Kidney tubule cell (primary cell): Measurements from ENCODE around the gene OPCML.

Source experiments
- DNase-seq: peaks from one replicate; pipeline ENCODE4 v3.0.0-alpha.2; 2018; ENCODE audit warnings: low spot score

Gene OPCML

DNA sequence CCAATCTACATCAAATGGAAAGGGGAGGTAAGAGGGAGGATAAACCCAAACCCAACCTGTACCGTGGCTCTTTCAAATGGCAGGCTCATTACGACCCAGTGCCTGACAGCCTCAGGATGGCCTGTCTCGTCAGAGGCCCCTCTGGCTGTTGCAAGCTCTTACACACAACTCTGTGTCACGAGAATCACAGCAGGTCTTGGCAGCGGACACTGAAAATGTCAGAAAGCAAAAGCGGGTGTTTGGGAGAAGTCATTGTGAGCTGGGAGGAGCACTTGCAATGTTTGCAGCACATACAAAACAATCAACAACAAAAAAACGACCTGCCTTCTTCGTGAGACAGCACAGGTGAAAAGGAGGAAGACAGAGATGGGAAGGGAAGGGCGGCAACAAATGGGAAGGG is 248.1 kb downstream of the OPCML start:
- DNase-seq: no peak

DNA sequence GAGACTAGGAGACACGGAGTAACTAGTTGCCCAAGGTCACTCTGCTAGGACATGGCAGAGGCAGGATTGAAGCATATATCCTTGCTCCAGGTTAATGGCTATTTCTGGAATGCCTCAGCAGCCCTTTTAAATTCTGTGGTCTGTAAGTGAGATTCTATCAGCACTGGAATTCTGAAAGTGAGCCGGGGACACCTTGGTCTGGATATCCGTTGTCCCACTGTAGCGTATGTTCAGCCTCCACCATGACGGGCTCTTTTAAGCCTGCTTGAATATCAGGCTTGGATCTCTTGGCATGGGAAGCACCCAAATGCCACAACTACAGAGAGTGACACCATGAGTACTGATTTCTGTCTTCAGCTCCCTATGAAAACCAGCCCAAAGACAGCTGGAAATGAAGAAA is 254.4 kb downstream of the OPCML start:
- DNase-seq: no peak

DNA sequence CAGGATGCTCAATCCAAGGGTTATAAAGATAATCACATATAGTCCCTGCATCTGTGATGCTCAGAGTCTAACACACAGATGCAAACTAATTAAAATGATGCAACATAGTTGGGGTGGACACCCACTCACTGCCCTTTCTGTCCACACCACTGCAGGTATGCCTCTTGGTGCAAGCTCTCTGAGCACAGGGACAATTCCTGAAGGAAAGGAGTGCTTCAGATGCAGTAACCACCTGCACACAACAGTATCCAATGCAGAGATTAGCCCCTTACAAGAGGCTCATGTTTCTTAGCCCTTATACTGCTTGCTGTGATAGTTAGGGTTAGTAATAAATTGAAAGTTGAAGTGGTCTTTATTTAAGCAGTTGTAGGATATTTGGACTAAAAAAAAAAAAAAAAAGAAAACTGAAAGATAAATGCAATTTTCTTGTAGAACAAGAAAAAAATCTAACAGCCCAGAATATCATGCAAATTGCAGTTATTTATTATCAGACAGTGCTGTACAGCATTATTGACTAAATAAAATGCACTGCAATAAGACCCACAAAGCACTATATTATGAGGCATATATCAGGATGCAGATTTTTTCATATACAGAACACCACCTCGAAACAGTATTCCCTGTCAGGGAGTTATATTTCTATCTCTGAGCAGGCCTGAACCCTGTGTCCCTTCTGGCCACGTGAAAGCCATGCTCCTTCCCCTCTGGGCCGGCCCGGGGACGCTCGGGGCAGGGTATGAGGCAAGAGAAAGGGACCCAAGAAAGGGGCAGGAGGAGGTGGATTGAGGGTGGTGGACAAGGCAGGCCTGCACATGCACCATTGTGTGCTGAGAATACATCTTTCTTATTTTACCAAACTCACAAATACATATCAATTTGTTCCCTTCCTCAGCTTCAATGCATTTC is 260.2 kb downstream of the OPCML start:
- DNase-seq: no peak

DNA sequence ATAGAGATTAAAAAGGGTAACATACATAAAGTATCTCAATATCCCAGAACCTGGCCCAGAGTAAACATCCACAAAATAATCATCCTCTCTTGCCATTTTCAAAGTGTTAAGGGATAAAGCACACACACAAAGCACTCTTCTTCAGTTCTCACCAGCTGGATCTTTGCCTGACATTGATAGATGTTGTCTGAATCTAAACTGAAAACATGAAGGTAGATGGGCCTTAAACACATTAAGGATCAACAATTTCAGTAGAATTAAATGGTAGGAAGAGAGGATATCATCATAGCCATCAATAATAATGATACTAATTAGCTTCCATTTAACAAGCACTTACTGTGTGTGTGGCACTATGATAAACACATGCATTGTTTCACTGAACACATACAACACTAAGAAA is 261.1 kb downstream of the OPCML start:
- DNase-seq: no peak

DNA sequence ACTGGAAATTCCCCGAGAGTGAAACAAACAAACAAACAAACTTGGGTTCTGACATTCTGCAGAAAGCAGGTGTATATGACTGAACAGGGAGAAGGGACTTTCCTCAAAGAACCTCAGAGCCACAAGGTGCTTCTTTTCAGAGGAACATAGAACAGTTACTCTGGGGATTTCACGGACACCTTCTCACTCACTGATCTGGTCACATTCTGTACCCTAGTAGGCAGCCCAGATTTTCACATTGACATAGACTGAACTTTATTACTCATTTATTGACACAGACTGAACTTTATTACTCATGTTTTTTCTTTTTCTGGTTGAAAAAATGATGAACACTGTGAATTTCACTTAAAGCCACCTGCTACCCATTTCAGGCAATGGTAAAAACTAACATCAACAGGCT is 263.0 kb downstream of the OPCML start:
- no peak for DNase-seq

DNA sequence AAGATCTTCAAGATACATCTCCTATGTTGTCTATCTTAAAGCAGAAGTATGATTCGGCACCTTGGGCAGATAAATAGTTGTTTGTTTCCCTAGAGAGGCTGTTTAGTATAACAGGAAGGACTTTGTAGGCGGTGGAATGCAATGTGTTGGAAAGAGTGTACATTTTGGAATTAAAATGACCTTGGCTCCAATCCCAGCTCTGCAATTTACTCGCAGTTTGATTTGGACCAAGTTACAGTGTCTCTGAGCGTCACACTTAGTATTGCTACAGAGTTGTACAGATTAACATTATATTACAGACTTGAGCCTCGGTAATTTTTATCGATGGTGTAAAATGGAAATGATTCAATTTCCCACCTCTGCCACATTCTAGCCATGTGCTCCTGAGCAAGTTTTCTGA is 265.3 kb downstream of the OPCML start:
- DNase-seq: no peak

DNA sequence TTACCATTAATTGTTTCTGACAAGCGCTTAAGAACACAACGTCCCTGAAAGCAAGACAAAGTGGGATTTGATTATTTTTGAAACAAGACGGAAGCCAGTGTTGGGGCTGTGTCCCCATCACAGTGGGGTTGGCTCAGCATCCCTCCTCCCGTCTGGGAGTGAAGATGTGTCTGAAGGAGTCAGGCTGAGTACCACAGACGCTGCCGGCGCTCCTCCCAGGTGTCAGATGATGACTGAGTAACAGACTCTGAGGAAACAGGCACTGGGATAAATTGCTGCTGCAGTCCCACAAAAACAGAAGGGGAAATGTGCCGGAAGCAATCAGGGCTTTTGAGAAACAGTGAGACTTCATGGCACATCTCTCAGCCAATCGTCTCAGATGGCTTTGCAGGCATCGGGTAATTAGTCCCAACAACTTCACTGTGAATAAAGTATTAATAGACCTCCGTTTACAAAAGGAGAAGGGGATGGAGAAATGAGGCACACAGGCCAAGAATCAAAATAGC is 266.7 kb downstream of the OPCML start:
- no peak for DNase-seq

DNA sequence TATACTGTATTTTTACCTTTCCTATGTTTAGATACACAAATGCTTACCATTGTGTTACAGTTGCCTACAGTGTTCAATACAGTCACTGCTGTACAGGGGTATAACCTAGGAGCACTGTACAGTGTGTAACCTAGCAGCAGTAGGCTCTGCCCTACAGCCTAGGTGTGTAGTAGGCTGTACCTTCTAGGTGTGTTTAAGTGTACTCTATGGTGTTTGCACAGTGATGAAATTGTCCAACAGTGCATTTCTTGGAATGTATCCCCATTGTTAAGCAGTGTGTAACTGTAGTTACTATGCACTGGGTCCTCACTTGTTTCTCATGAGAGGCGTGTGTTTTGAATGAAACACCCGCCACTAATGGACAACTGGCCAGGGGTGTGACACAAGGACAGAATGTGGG is 269.0 kb downstream of the OPCML start:
- DNase-seq: no peak

DNA sequence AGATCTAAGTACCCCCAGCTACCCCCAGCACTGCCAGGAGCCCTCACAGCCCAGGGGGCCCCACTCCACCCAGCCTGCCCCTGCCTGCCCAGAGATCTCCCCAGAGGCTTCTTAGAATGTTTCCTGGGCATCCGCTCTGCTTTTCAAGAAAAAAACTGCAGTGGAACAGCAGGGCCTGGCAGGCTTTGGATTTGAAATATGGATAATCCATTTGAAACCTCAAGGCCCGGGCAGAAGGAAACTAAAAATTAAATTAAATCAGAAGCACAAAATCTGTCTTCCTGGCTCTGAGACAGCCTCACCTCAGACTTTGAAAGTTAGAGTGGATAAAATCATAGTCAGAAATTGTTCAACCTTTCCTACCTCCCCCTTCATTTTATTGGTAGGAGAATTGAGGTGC is 273.6 kb downstream of the OPCML start:
- DNase-seq: no peak

DNA sequence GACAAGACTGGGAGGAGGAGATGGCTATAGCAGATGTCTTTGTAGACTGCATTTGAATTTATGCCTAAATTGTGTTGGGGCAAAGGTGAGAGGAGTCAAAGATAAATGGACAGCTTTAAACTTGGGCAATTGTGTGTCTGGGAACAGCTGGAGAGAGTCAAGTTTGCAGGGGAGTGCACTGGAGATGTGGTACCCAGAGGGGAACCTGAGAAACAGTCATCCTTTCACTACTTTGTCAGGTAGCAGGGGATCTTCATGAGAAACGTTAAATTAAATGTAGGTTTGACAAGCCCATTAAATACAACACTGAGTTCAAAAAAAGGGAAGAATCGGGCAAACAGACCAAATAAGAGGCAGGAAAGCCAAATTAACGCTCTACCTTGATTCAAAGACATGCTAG is 277.7 kb downstream of the OPCML start:
- no peak for DNase-seq

DNA sequence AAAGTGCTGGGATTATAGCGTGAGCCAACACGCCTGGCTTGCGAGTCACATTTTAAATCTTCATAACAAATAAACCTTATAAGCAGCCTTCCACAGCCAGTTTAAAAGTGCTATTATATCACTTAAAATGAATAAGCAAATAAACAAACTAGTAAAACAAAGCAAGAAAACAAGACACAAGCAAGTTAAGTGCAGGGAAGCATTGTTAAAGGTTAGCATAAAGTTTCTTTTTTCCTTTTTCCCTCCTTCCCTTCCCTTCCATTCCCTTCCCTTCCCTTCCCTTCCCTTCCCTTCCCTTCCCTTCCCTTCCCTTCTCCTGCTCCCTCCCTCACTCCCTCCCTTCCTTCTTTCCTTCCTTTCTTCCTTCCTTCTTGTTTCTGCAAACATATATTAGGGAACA is 278.7 kb downstream of the OPCML start:
- no peak for DNase-seq

DNA sequence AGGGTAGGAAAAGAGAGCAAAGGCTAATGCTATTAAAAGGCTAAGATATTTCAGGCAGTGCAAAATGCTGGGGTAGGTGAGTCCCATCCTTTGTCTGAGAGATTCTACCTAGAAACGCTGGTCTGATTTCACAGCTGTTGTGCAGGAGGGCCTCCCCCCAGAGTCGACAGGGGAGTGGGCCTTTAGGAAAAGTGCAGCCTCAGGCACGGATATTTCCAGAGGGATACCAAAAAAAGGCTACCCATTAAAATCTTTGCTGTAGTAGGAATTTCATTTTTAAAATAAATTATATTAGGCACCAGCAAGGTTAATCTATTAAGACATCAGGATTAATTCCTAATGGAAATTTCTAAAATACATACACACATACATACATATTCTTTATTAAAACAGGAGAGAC is 280.5 kb downstream of the OPCML start:
- DNase-seq: no peak

DNA sequence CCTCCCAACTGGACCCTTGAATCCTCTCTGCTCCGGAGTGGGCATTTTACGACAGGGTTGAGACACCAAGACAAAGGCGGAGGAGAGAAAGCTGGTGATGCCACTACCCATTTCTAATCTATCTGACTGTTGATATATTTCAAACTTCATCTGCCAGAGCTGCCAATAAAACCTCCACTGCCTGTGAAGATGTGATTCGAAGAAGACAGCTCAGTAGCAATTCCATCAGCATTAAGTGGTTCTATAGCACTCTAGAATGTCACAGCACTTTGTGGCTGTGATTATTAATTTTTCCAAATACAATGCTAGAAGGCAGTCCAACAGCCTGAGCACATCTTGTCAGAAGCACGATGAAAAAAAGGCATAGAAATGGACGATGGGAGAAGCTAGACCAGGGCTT is 282.8 kb downstream of the OPCML start:
- DNase-seq: no peak

DNA sequence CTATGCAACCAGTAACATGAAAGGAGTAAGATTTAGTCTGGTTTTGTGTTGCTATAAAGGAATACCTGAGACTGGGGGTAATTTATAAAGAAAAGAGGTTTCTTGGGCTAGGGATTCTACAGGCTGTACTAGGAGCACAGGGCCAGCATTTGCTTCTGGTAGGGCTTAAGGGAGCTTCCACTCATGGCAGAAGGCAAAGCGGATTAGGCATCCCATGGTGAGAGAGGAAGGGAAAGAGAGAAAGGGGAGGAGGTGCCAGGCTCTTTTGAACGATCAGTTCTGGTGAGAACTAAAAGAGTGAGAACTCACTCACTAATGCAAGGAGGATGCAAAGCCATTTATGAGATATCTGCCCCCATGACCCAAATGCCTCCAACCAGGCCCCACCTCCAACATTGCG is 283.2 kb downstream of the OPCML start:
- no peak for DNase-seq

DNA sequence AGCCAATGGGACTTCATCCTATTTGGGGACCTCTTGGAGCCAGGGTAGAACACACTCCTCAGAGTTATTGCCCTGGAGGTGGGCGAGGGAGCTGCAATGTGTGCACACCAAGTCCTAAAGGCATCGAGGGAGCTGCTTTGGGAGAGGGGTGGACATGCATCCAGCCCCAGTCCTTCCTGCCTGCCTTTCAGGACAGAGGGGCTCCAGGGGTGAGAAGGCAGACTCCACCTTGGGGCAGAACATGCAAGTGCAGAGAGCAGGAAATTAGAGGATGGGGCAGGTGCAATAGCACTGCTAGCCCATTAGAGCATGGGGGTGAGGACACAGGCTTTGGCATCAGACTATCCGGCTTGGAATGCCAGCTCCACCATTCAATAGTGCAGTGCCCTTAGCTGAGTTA is 288.5 kb downstream of the OPCML start:
- DNase-seq: no peak

DNA sequence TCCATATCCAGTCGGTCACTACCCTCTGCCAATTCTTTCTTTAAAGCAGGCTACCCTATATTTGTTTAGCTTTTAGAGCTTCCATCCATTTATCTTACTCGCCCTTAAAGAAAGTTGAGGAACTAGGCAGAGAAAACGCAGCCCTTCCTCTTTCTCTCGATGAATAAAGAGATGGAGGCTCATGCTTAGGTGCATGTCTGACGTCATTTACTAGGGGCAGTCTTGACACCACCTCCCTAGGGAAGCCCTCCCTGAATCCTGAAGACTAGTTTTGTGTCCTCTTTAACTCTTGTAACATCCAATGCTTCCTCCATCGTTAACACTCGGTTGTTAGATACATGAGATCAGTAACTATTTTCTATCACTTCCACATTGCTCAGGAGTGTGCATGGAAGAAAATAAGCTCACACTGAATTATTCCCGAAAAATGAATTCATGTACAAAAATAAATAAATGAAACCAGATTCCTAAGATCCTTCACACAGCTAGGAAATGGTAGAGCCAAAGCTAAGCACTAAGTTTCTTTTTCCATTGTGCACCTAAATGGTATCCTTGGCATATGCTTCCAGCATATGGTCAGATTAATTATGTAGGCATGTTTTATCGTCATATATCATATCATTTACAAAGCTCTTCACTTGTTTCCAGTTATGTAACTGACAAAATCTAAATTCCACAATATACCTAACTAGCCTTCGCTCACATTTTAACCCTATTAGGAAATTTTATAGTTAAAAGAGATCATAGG is 291.2 kb downstream of the OPCML start:
- no peak for DNase-seq

DNA sequence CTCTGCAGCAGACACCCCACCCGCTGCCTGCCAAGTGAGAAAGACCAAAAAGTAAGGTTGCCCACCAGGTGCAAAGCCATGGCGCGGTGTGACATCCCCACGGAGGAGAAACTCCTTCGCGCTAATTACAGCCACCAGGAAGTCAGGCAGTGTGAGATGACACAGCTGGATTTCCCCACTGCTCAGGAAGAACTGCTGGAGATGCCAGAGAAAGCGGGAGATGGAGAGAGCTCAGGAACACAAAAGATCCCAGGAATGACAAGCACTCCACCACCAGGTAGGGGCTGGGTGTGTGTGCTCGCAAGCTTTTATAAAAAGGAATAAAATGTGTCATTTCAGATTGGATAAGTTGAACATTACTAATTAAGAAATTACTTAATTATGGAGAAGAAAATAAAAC is 292.7 kb downstream of the OPCML start:
- DNase-seq: no peak

DNA sequence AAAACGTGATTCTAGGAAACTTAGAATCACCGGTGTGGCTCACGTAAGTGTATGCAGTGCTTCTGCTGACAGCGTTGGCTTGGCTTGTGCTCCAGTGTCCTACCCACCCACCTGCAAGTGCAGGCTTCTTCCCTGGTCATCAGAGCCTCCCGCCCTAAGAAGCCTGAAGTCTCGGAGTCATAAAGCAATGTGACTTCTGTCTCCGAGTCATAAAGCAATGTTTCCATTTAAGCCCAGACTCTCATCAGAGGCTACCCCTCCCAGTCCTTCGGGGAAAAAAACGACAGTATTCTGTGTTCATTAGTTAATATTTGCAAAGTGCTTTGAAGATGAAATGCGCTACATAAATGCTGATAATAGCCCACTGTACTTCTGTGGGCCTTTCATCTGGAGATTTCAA is 293.8 kb downstream of the OPCML start:
- no peak for DNase-seq

DNA sequence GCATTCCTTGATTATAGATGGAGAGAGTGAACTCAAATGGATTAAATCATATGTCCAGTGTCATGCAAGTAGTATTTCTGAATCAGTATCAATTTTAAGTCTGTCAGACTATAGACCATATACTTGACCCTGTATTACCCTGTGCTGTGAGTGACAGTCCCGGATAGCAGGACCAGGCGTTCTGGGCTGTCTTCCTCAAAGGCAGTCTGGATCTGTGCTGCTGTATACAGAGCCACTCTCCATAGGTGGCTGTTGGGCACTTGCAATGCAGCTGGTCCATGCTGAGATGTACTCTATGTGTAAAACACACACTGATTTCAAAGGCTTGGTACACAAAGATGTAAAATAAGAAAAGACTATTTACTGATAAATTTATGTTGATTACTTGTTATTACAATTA is 294.3 kb downstream of the OPCML start:
- DNase-seq: no peak

DNA sequence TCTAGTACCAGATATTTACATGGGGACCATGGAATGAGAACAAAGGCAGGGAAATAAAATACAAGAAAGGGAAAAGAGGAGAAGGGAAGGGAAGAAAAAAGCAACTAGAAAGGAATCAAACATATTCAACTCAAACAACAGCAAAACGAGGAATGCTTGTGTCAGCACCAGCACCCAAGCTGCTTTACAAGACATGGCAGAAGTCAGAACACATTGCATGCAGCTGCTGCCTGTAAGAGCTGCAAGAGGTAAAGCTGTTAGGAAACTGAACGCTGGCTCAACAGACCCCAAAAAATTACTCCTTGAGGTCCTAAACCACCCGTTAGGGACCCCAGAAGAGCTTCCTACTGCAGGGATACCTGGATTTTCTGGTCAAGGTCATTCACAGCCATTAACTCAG is 296.9 kb downstream of the OPCML start:
- no peak for DNase-seq

DNA sequence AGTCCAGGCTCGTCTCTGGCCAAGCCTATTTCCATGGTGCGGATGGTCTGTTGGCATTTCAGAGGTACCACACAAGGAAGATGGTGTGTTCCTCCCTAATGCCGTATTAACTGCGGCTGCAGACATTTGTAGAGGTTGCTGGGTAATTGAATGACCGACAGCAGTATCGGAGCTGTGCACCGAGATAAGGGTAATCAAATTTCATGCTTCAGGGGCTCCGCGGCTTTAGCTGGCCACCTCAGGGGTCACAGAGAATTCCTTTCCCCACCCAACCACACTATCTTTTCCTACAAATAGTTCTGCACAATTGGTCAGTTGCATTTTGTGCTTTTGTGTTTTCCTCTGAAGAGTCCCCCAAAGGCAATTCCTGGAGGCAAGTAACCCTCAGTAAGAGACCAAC is 297.4 kb downstream of the OPCML start:
- DNase-seq: no peak

DNA sequence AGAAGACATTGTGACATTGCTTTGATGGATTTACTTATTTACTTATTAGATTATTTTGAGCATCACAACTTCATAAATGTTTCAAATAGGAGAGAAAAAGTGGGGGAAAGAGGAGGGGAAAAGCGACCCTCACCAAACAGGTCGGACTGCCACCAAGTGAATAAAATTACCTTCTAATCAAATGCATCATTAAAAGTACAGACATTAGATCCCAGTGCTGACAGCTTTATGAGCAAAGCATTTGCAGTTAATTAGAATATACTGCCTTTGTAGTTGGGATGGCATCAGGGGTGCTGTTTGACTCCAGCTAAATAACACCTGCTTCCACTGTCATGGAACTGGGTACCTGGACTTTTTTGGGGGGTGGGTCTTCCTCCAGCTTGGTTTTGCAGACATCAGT is 299.6 kb downstream of the OPCML start:
- no peak for DNase-seq

DNA sequence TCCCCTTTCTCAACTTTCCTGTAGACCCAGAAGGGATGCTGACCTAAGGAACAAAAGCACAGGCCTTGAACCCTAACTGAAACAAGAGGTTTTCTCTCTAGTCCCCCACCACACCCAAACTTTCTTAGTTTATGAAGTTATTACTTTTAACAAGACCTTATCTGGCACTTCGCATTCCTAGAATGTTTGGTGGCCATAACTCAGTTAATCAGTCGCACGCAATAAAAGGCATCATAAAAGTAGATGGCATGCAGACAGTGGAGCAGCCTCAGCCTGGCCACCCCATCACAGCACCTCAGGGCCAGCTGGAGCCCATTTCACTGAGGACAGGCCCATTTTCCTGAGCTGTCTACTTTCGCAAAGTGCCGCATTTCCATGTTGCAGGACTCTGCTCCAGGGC is 301.9 kb downstream of the OPCML start:
- no peak for DNase-seq
